HG02798 (cell line): Measurements from ENCODE around the gene TRIM45.
"Not testable (repeated sequence)": the region's sequence is repeated elsewhere in the genome, so short reads cannot be mapped to it uniquely, and the experiment has no call there.

Experiments used
- ATAC-seq: cut with Tn5 transposase; IDR thresholded peaks from one replicate; pipeline ENCODE4 v1.9.1; 2021; ENCODE audit warnings: mild to moderate bottlenecking; ENCODE audit not compliant: unreplicated experiment, poor library complexity

The TRIM45 gene

DNA sequence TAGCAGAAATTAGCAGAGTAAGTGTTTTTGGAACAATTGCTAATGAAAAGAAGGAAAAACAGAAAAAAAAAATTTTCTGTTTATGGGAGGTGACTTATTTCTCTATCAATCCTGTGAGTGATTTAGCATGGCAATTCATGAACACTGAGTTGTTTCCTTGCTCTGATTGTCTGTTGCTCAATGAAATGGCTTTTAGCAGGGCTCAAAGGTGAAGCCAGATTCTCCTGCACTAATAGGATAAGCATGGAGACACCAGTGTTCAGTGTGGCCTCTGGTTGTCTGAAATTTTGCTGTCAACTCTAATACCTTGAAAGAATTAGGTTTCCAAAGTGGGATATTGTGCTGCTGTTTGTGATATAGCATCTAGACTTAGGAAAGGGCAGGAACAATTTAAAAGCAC lies 15.8 kb downstream of the TRIM45 start:
- no peak for ATAC-seq

- no peak for ATAC-seq
These were observed 16.6 kb downstream of the TRIM45 start for GRCh38 chr1:117104986-117105385.

GRCh38 chr1:117101858-117102257 lies 19.7 kb downstream of the TRIM45 start:
- ATAC-seq, result not testable (repeated sequence)

DNA sequence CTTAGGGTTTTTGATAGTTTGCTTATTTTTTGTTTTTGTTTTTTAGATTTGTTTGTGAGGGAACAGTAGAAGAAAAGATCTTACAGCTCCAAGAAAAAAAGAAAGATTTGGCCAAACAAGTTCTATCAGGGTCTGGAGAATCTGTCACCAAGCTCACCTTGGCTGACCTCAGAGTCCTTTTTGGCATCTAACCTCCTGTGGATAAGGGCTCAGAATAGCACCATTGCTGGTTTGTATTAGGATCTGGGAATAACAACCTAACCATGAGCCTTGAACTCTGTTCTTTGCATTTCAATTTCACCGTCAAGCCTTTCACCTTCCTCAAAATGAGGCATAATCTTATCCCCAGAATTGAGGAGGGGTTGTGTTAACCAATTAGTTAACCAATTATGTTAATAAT lies 20.2 kb downstream of the TRIM45 start:
- no peak for ATAC-seq

DNA sequence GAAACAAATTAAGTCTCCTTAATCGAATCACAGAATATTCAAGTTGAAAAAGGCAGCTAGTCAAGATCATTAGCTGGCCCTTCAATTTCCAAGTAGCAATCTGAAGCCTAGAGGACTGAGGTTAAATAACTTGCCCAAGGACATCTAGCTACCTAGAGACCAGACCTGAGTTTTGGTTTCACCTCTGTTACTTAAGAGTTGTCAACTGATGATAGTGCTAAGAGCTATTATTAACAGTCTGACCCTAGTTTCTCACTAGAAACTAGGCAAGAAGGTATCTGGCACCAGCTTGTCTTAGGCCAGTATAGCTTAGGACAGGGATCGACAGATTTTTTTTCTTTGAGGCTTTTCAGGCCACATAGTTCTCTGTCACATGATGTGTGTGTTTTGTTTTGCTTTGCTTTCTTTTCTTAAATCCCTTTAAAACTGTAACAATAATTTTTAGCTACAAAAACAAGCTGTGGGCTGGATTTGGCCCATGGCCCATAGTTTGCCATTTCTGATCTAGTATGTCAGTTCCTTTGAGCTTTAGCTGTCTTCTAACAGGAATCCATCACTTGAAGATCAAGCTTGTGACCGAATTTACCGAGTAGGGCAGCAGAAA lies 23.2 kb downstream of the TRIM45 start:
- no peak for ATAC-seq

DNA sequence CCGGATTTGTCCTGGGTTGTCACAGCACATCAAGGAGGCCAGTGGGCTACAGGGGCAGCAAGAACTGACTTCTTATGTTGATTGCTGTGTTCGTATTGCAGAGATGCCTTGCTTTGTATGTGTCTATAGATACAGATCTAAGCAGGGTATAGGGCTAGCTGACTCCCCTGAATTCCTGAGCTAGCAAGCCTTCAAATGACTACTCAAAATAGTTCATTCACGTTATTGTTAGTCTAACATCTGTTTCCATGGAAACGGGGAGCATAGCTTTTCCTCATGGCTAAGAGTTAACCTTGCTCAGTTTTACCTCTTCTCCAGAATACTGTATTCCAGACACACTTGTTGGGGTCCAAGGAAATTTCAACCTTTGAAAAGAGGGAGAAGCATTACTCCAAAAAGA lies 24.1 kb downstream of the TRIM45 start:
- no peak for ATAC-seq

DNA sequence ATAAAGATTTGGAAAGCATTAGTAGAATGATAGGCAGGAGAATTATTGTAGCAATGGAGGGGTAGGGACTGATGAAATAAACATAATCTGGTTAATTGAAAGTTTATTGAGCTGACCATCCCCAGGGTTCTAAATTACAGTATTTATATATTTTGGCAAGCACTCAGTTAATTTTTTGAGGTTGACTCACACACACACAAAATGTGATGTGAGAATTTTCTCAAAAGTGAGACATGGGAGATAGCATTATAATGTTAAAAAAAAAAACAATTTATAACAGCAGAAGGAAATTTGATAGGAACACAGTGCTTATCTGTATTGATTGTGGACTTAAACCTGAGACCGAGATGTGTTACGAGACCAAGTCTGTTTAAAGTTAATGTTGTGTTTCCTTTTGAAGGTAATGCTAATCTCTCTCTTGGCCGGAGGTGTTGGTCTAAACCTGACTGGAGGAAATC lies 24.6 kb downstream of the TRIM45 start:
- ATAC-seq, result no peak

- no peak for ATAC-seq
These were observed 26.5 kb downstream of the TRIM45 start for GRCh38 chr1:117094841-117095604.

- ATAC-seq, result peak; percentile 76
These were observed 27.5 kb downstream of the TRIM45 start for GRCh38 chr1:117093870-117094621.

GRCh38 chr1:117093091-117093534 lies 28.4 kb downstream of the TRIM45 start:
- ATAC-seq, result no peak

GRCh38 chr1:117092594-117092993 lies 29.0 kb downstream of the TRIM45 start:
- no peak for ATAC-seq

DNA sequence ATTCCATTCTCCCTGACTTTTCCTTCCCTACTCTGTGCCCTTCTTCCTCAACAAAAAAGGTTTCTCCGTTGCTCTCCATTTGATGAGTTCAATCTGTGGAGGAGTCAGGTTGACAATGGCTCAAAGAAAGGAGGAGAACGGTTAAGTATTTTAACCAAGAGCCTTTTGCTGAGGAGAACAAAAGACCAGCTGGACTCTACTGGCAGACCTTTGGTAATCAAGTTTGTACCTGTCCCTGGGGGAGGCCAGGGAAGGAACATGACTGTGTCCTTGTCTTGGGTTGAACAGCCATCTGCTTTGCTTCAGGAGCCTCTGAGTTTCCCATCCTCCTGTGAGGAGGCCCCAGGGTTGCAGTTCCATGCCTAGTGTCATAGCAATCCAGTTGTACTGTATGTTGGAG lies 31.6 kb downstream of the TRIM45 start:
- no peak for ATAC-seq

DNA sequence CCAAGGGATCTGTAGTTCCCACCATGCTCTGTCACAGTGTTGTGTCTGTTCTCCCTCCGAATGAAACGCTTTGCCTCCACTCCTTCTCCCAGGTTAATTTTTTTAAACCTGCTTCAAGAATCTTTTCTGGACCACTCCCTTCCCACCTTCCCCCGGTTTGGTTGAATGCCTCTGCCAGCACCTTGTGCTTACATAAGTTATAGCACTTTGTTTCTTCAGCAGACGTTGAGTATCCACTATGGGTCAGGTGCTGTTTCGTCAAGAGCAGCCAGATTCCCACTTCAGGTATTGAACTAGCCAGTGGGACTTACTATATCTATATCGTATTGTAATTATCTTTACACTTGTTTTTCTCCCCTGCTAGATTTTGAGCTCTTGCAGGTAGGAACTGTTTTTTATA lies 33.9 kb downstream of the TRIM45 start:
- no peak for ATAC-seq

GRCh38 chr1:117084231-117084630 lies 37.3 kb downstream of the TRIM45 start:
- ATAC-seq, result no peak

- ATAC-seq, result no peak
These were observed 41.8 kb downstream of the TRIM45 start for GRCh38 chr1:117079737-117080136.

- no peak for ATAC-seq
These were observed 44.3 kb downstream of the TRIM45 start for GRCh38 chr1:117077267-117077666.

GRCh38 chr1:117076648-117077047 lies 44.9 kb downstream of the TRIM45 start:
- no peak for ATAC-seq

GRCh38 chr1:117070124-117070523 lies 51.4 kb downstream of the TRIM45 start:
- no peak for ATAC-seq

- ATAC-seq, result no peak
These were observed 52.2 kb downstream of the TRIM45 start for GRCh38 chr1:117069220-117069844.

DNA sequence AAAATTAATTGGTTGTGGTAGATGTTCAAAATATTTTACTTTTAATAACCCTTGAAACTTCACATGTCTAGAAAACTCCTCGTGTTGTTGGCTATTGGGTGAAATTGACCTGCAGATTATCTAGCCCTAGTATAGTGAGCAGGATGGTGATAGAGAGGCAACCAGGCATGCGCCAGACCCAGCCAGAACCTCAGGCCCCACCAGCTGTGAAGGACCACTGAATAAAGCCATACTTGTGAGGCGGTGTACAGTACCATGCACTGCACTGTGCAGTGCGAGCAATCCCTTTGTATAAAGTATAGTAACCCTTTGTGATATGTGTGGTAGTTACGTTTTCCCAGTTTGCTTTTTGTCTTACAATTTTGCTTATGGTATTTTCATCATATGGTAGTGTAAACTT lies 53.0 kb downstream of the TRIM45 start:
- ATAC-seq, result no peak
